ENCODE data around the gene COL5A1.

Gene COL5A1

DNA sequence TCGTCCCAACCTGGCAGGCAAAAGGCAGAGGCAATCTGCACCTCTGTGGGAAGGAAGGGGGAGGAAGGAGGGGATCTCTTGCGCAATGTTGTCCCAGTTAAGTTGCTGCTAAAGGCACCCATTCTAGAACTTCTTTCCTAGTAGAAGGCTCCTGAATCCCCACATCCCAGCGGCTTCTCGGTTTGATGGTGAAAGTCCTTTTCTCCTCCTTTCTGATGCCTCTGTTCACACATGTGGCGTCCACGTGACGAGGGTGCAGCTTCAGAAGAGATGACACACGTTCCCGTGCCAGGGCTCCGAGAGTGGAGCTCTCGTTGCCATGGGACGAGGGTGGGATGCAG is 142.1 kb downstream of the COL5A1 start:
- Histone ChIP-seq H3K9ac (no peak overlapping the region), H3K4me1 (no peaks in the 10 kb centered on the region), H3K9me3 (ENCODE audit: control insufficient read depth, low read length) (no peaks in the 10 kb centered on the region), H3K27me3 (ENCODE audit: control insufficient read depth, insufficient read depth, low read length) (no peaks in the 10 kb centered on the region), H3K27ac (no peak overlapping the region), H3K79me2 (no peaks in the 10 kb centered on the region), H3K36me3 (ENCODE audit: control insufficient read depth, insufficient read depth, low read length) (no peaks in the 10 kb centered on the region), H2AFZ (no peak overlapping the region), H3K4me2 (ENCODE audit: low read length) (no peak overlapping the region), H3K4me3 (ENCODE audit: low read depth, low read length) (no peak overlapping the region)
- TF ChIP-seq, protein P1, sequence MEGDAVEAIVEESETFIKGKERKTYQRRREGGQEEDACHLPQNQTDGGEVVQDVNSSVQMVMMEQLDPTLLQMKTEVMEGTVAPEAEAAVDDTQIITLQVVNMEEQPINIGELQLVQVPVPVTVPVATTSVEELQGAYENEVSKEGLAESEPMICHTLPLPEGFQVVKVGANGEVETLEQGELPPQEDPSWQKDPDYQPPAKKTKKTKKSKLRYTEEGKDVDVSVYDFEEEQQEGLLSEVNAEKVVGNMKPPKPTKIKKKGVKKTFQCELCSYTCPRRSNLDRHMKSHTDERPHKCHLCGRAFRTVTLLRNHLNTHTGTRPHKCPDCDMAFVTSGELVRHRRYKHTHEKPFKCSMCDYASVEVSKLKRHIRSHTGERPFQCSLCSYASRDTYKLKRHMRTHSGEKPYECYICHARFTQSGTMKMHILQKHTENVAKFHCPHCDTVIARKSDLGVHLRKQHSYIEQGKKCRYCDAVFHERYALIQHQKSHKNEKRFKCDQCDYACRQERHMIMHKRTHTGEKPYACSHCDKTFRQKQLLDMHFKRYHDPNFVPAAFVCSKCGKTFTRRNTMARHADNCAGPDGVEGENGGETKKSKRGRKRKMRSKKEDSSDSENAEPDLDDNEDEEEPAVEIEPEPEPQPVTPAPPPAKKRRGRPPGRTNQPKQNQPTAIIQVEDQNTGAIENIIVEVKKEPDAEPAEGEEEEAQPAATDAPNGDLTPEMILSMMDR (IDR thresholded peaks at IDR 0.05): no peak

DNA sequence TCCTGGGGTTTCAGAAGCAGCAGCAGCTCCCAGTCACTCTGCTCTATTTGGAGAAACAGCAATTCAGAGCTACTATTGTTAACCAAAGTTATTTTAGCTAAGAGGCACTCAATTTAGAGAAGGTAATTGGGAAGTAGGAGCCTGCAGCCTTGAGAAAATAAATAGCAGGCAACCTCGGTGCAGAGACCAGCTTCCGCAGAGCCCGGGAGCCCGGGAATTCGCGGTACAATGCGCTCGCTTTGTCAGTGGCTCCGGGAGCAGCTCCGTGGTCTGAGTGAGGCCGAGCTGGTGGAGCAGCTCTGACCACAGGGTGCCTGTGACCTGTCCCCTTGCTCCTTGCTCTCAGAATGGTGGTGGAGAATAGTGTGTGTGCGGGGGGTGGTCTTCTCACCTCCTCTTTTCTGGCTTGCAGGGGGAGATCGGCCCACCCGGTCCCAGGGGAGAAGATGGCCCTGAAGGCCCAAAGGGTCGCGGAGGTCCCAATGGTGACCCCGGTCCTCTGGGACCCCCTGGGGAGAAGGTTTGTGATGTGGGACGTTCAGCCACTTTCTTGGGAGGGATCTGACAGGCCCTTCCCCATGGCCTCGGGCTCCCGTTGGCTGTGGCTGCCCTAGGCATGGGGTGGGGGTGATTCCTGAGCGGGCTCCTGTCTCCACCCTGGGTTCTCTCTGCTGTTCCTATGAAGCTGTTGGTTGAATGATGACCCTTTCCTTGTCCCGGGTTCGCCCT is 143.1 kb downstream of the COL5A1 start:
- Histone ChIP-seq H3K9me3 (ENCODE audit: control insufficient read depth, low read length) (no peaks in the 10 kb centered on the region), H3K4me2 (ENCODE audit: low read length) (no peak overlapping the region), H2AFZ (no peak overlapping the region), H3K9ac (no peak overlapping the region), H3K79me2 (no peaks in the 10 kb centered on the region), H3K4me1 (no peaks in the 10 kb centered on the region), H3K27me3 (ENCODE audit: control insufficient read depth, insufficient read depth, low read length) (no peaks in the 10 kb centered on the region), H3K4me3 (ENCODE audit: low read depth, low read length) (no peak overlapping the region), H3K36me3 (ENCODE audit: control insufficient read depth, insufficient read depth, low read length) (no peaks in the 10 kb centered on the region), H3K27ac (no peak overlapping the region)
- TF ChIP-seq, protein P1 (IDR thresholded peaks at IDR 0.05): no peak

DNA sequence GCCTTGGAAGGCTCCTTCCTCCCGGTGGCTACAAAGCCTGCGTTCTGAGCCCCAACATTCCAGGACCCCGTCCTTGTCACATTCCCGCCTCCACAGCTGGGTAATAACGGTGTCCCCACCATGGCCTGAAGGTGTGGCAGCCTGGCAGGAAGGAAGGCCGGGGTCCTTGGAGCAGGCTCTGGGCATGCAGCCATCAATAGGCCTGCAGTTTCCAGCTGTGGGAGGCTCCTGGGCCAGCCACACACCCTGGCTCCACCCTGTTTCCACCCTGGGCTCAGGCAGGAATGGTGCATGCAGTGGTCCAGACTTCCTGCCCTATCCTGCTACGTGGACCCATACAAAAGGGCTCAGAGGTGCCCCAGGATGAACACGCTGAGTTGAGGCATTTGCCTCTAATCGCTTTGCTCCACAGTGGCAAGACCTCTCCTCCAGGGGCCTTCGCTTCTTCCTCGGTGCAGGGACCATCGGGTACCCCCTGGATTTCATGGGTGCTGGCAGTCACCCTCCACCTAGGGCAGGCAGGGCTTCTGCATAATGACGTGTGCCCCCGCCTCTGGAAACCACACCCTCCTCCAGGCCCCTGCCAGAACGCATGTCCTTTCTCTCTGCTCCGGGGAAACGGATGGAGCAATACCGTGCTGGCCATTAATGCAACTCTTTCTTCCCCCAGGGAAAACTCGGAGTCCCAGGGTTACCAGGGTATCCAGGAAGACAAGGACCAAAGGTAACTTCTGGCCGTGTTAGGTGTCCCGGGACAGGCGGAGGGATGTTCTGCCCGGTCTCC is 143.9 kb downstream of the COL5A1 start:
- Histone ChIP-seq H3K4me1 (no peaks in the 10 kb centered on the region), H3K9ac (no peak overlapping the region), H3K4me3 (ENCODE audit: low read depth, low read length) (no peak overlapping the region), H3K4me2 (ENCODE audit: low read length) (no peak overlapping the region), H3K9me3 (ENCODE audit: control insufficient read depth, low read length) (no peaks in the 10 kb centered on the region), H2AFZ (no peak overlapping the region), H3K36me3 (ENCODE audit: control insufficient read depth, insufficient read depth, low read length) (no peaks in the 10 kb centered on the region), H3K27me3 (ENCODE audit: control insufficient read depth, insufficient read depth, low read length) (no peaks in the 10 kb centered on the region), H3K27ac (no peak overlapping the region), H3K79me2 (no peaks in the 10 kb centered on the region)
- TF ChIP-seq, protein P1 (IDR thresholded peaks at IDR 0.05): no peak

DNA sequence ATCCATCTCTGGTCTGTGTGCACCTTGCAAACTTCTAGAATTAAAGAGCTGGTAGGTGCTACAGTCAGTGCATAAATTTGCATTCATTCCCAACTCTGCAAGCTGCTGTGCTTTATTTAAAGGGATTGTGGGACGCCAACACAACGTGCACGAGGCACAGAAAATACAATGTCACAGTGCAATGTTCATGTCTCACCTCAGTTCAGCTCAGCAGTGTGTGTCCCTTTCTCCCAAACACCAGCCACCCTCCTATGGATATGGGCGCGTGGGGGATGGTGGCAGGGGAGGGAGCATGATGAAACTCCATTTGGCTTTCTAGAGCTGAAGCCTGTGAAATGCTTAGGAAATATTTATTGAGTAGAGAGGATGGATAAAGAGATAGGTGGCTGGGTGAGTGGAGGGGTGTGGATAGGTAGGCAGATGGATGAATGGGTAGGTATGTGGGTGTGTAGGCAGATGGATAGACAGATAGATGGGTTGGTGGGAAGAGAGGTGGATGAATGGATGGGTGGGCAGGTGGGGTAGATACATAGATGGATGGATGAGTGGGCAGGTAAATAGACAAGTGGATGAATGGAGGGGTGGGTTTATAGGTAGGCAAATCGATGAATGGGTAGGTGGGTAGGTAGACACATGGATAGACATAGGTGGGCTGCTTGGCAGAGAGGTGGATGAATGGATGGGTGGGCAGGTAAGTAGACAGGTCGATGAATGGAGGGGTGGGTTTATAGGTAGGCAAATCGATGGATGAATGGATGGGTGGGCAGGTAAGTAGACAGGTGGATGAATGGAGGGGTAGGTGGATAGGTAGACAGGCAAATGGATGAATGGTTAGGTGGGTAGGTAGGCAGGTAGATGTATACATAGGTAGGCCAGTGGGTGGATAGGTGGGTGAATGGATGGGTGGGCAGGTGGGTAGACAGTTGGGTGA is 146.3 kb downstream of the COL5A1 start:
- Histone ChIP-seq H3K4me2 (ENCODE audit: low read length) (no peak overlapping the region), H3K79me2 (no peaks in the 10 kb centered on the region), H3K27ac (no peak overlapping the region), H3K9me3 (ENCODE audit: control insufficient read depth, low read length) (no peaks in the 10 kb centered on the region), H3K4me3 (ENCODE audit: low read depth, low read length) (no peak overlapping the region), H3K27me3 (ENCODE audit: control insufficient read depth, insufficient read depth, low read length) (no peaks in the 10 kb centered on the region), H3K4me1 (no peaks in the 10 kb centered on the region), H3K9ac (no peak overlapping the region), H2AFZ (no peak overlapping the region), H3K36me3 (ENCODE audit: control insufficient read depth, insufficient read depth, low read length) (no peaks in the 10 kb centered on the region)
- TF ChIP-seq, protein P1 (IDR thresholded peaks at IDR 0.05): no peak
